ENCODE data around the gene TCIRG1.

TCIRG1 gene

GRCh38 chr11:68020575-68020974, 18.2 kb upstream of the TCIRG1 start:
- Histone ChIP-seq H3F3A (ENCODE audit: insufficient read depth) (no peaks in the 10 kb centered on the region; the same call in 1 of the 2 replicates), H3K27me3 (ENCODE audit: low read length) (no peaks in the 10 kb centered on the region), H3K4me2 (ENCODE audit: low read depth, low read length, poor library complexity, severe bottlenecking) (no peak overlapping the region), H3K79me2 (ENCODE audit: insufficient read depth, low read length) (no peaks in the 10 kb centered on the region), H3K36me3 (ENCODE audit: low read length) (no peaks in the 10 kb centered on the region), H3K9ac (ENCODE audit: low read length) (no peak overlapping the region), H3K27ac (ENCODE audit: low read depth, low read length) (no peak overlapping the region), H3K4me3 (ENCODE audit: insufficient read depth, low read length, poor library complexity, severe bottlenecking) (no peak overlapping the region), H2AFZ (ENCODE audit: low read depth, low read length, severe bottlenecking) (no peak overlapping the region), H3K9me3 (ENCODE audit: insufficient read depth, low read length) (no peaks in the 10 kb centered on the region), H3K9me2 (replicated peaks; ENCODE audit: insufficient read depth, low read length) (no peaks in the 10 kb centered on the region), H4K20me1 (ENCODE audit: low read depth, low read length) (no peaks in the 10 kb centered on the region)
- TF ChIP-seq CTCF (IDR thresholded peaks at IDR 0.05; ENCODE audit: insufficient read depth, low read length, poor library complexity, severe bottlenecking) (no peak), EZH2phosphoT487 (conservative IDR thresholded peaks at IDR 0.05; ENCODE audit: low read length) (no peak)

- no peaks in the 10 kb centered on the region for H3K9me2 ChIP-seq (replicated peaks; ENCODE audit: insufficient read depth, low read length)
- H2AFZ ChIP-seq (ENCODE audit: low read depth, low read length, severe bottlenecking) = no peak overlapping the region
- H3K4me2 ChIP-seq (ENCODE audit: low read depth, low read length, poor library complexity, severe bottlenecking) = no peak overlapping the region
- no peaks in the 10 kb centered on the region for H3K9me3 ChIP-seq (ENCODE audit: insufficient read depth, low read length)
- TF ChIP-seq CTCF (IDR thresholded peaks at IDR 0.05; ENCODE audit: insufficient read depth, low read length, poor library complexity, severe bottlenecking) (no peak), EZH2phosphoT487 (conservative IDR thresholded peaks at IDR 0.05; ENCODE audit: low read length) (no peak)
- H3K27ac ChIP-seq (ENCODE audit: low read depth, low read length) = no peak overlapping the region
- no peaks in the 10 kb centered on the region; the same call in 1 of the 2 replicates for H3F3A ChIP-seq (ENCODE audit: insufficient read depth)
- no peaks in the 10 kb centered on the region for H3K36me3 ChIP-seq (ENCODE audit: low read length)
- H3K4me3 ChIP-seq (ENCODE audit: insufficient read depth, low read length, poor library complexity, severe bottlenecking) = no peak overlapping the region
- no peak overlapping the region for H3K9ac ChIP-seq (ENCODE audit: low read length)
- H4K20me1 ChIP-seq (ENCODE audit: low read depth, low read length) = no peaks in the 10 kb centered on the region
- H3K79me2 ChIP-seq (ENCODE audit: insufficient read depth, low read length) = no peaks in the 10 kb centered on the region
- no peaks in the 10 kb centered on the region for H3K27me3 ChIP-seq (ENCODE audit: low read length)
Measured at GRCh38 chr11:68021167-68021787, 17.5 kb upstream of the TCIRG1 start.

DNA sequence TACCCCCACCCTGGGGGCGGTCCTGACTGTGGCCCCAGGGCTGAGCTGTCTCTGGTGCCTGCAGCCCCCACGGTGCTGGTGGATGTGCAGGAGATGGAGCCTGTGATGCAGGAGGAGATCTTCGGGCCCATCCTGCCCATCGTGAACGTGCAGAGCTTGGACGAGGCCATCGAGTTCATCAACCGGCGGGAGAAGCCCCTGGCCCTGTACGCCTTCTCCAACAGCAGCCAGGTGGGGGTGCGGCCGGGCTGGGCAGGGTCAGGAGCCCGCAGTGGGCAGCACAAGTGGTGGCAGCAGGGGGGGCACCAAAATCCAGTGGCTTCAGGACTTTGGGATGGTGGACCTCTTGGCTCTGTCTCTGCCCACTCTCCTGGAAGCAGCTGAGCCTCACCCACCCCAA, 16.3 kb upstream of the TCIRG1 start:
- H3F3A ChIP-seq (ENCODE audit: insufficient read depth) = no peaks in the 10 kb centered on the region; the same call in 1 of the 2 replicates
- H3K4me3 ChIP-seq (ENCODE audit: insufficient read depth, low read length, poor library complexity, severe bottlenecking) = no peak overlapping the region
- no peak overlapping the region for H3K9ac ChIP-seq (ENCODE audit: low read length)
- H3K79me2 ChIP-seq (ENCODE audit: insufficient read depth, low read length) = no peaks in the 10 kb centered on the region
- no peaks in the 10 kb centered on the region for H3K36me3 ChIP-seq (ENCODE audit: low read length)
- H3K4me2 ChIP-seq (ENCODE audit: low read depth, low read length, poor library complexity, severe bottlenecking) = no peak overlapping the region
- H3K9me2 ChIP-seq (replicated peaks; ENCODE audit: insufficient read depth, low read length) = no peaks in the 10 kb centered on the region
- no peak for TF ChIP-seq CTCF (IDR thresholded peaks at IDR 0.05; ENCODE audit: insufficient read depth, low read length, poor library complexity, severe bottlenecking)
- no peak overlapping the region for H2AFZ ChIP-seq (ENCODE audit: low read depth, low read length, severe bottlenecking)
- H3K27me3 ChIP-seq (ENCODE audit: low read length) = no peaks in the 10 kb centered on the region
- H4K20me1 ChIP-seq (ENCODE audit: low read depth, low read length) = no peaks in the 10 kb centered on the region
- no peaks in the 10 kb centered on the region for H3K9me3 ChIP-seq (ENCODE audit: insufficient read depth, low read length)
- no peak overlapping the region for H3K27ac ChIP-seq (ENCODE audit: low read depth, low read length)

Measured in SU-DHL-6 (cell line).